GM19023 (cell line): Measurements from ENCODE around the gene TBC1D24.

ENCODE experiments used
- ATAC-seq: cut with Tn5 transposase; IDR thresholded peaks from one replicate; pipeline ENCODE4 v1.9.1; 2021; ENCODE audit warnings: mild to moderate bottlenecking, moderate library complexity; ENCODE audit not compliant: unreplicated experiment

Gene TBC1D24

DNA sequence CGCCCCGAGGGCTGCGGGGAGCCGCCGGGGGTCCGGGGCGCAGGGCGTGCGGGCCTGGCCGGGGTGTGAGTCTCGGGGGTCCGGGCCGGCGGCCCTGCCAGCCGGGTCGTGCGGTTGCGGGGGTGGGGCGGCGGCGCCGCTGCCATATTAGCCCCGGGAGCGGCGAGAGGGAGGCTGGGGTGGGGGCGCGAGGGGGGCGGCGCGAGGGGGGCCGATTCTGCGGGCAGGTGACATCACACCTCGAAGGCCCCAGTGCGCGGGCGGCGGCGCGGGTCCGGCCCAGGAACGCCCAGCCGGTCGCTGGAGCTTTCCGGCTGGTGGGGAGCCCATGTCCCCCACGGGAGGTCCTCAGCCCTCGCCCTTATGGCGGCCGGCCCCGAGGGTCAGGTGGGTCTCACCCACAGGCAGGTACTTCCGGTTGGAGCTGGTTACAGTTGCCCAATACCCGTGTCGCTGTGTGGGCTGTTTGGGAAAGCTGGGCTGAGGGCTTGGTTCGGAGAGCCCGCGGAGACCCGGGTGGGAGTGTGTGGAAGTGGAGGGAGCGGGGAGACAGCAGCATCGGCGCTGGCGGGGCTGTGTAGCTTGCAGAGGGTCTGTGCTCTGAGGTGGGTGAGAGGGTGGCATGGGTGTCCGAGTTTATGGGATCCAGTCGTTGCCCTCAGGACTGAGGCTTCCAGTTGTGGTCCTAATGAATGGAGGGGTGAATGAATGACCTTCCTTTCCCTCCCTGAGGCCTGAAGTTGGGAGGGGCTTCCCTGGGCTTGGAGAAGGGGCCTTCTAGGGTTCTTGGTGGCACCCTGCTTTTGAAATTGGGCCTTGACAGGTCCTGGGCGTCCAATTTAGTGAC, 39.6 kb downstream of the TBC1D24 start:
- peak; percentile 6 for ATAC-seq

DNA sequence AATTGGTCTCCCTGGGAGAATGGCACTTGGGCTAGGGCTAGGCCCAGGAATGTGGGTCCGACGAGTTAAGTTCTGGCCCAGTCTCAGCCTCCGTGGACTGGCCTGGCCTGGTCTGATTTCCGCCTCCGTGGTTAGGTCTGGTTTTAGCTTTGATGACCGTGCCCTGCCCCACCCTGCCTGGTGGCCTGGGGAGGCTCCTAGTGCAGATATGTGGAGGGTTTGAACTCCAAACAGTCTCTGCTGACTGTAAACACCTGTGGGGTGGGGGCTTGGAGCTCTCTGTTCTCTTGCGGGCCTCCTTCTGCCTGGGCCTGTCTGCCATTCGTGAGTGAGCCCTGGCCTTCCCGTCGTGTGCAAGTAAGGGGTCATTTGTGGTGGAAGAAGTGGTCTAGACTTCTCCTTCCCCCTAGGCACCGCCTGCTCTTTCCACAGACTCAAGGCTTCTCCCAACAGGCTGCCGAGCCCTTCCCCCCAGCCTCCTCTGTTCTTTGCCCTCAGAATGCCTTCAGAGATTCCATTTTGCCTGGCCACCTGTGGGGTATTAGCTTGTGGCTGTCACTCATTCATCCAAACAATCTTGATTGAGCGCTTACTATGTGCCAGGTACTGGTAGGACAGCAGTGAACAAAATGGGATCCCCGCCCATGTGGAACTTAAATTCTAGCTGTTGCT, 40.4 kb downstream of the TBC1D24 start:
- ATAC-seq: no peak

DNA sequence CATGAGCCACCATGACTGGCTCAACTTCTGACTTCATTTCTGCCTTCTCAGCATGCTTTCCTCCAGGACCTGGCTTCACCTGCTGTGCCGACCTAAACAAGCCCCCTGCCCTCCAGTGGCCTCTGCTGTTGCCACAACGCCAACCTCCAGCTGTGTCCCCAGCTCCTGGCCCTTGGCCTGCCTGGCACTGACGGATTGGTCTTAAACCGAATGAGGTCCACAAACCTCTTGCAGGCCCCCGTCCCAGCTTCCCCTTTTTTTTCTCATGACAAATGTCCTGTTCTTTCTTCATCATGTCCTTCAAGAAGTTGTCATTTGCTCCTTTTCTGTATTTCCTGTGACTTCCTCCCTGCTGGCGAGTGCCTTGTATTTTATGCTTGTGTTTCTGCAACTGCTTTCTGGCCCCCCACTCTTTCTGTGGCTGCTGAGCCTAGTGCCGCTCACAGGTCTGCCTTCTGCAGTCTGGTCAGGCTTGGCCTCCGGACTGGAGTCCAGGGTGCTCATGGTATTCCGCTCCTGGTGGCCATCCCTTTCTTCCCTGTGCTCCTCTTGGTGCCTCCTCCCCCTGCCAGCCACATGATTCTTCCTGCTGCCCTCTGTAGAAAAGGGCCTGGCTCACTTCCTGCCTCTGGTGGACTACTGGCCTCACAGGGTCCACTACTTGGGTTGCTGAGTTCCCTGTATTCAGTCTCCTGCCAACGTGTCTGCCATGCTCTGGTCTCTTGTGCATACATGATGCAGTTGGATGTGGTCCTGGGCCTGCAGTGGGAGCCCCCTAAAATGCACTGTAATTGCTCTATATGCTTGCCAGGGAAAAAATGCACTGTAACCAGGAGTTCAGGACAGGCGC, 41.7 kb downstream of the TBC1D24 start:
- no peak for ATAC-seq

DNA sequence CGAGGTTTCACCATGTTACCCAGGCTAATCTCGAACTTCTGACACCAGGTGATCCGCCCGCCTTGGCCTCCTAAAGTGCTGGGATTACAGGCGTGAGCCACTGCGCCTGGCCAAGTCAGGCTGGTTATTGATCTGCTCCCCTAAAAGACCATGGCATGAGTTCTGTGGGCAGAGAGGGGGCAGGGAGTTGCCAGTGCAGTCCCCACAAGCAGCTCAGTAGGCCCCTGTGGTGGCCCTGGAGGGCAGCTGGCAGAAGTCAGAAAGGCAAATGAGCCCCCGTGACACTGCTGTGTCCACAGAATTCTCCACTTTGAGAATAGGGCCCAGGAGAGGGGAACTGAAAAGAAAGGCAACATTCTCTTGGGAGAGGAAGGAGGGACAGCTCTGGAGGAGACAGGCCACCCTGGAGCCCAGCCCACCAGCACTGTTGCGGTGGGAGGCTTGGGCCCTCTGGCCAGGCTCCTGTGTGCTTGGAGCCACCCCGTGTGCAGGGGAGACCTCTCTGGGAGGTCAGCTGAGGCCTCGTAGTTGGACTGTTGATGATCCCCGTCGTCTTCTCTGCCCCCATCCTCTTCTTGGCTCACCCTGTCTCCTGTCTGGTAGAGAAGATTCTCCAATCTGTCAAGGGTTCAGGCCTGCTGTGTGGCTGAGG, 43.2 kb downstream of the TBC1D24 start:
- ATAC-seq: no peak

DNA sequence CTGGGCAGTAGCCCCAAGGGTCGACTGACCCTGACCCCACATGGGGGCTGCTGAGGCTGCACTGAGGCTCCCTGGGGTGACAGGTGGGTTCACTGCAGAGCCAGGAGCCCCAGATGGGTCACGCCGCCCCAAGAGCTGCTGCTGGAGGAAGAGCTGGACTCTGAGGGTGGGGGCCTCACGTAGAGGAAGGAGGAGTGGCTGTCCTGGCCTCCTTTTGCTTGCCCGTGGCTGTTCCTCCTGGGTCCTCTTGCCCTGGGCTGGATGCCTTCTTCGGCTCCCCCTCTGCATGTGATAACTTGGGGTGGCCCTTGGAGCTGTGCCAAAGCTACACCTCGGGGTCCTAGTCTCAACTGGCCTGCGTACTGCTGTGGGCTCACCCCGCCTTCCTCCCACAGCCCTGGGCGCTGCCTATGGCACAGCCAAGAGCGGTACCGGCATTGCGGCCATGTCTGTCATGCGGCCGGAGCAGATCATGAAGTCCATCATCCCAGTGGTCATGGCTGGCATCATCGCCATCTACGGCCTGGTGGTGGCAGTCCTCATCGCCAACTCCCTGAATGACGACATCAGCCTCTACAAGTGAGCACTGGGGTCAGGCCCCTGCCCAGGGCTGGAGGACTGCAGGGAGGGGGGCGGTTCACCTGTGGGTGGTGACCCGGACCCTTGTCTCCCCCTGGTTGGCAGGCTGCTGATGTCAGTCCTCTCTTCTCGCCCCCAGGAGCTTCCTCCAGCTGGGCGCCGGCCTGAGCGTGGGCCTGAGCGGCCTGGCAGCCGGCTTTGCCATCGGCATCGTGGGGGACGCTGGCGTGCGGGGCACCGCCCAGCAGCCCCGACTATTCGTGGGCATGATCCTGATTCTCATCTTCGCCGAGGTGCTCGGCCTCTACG, 44.1 kb downstream of the TBC1D24 start:
- ATAC-seq: no peak

DNA sequence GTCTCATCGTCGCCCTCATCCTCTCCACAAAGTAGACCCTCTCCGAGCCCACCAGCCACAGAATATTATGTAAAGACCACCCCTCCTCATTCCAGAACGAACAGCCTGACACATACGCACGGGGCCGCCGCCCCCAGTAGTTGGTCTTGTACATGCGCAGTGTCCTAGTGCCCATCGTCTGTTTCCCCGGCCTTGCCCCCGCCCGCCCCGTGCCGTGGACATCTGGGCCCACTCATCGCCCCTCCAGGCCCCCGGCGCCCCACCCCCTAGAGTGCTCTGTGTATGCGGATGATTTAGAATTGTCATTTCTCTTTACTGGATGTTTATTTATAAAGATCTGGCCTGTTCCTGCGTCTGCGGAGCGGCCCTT, 44.8 kb downstream of the TBC1D24 start:
- no peak for ATAC-seq

DNA sequence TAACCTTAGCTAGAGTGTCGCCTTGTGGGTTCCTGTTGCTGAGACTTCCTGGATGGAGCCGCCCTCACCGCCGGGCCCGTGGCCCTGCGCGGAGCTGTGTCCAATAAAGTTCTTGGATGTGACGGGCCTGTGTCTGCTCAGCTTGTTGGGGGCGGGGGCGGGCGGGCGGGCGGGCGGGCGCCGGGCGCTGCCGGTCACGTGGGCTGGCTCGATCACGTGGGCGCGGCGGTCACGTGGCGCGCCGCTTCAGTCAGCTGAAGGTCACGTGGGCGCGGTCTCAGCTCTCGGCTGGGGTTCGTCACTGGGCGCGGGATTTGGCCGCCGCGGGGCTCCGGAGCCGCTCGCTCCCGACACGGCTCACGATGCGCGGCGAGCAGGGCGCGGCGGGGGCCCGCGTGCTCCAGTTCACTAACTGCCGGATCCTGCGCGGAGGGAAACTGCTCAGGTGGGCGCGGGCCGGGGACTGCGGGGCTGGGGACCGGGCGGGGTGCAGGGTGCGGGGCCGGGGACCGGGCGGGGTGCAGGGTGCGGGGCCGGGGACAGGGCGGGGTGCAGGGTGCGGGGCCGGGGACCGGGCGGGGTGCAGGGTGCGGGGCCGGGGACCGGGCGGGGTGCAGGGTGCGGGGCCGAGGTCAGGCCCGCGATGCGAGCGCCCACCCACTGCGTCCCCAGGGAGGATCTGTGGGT, 45.3 kb downstream of the TBC1D24 start, which contains the start of gene AMDHD2:
Gene AMDHD2 (plus strand): TSS at position 275 of the 687 bp plus-strand sequence. CDS start 88 bp downstream, at position 363.
- no peak for ATAC-seq

DNA sequence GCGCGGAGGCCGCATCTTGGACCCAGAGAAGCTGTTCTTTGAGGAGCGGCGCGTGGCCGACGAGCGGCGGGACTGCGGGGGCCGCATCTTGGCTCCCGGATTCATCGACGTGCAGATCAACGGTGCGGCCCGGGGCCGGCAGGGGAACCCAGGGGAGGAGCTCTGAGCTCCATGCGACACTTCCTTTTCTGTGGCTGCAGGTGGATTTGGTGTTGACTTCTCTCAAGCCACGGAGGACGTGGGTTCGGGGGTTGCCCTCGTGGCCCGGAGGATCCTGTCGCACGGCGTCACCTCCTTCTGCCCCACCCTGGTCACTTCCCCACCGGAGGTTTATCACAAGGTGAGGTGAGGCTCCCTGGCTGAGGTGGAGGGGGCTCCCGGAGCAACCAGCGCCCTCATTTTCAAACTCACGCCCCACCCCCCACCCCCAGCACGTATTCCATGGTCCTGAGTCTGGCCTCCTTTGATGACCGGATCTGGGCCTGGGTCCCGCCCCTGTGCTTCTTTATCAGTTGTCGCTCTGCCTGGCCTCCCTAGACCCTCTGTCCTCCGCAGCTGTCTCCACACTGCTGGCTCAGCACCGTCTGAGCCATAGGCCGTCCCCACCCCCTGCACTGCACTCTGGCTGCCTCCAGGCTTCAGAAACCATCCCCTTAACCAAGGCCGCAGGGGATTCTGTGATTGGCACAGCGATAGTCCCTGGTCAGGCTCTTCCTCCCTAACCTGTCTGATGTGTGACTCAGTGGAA, 46.0 kb downstream of the TBC1D24 start:
- ATAC-seq: no peak

DNA sequence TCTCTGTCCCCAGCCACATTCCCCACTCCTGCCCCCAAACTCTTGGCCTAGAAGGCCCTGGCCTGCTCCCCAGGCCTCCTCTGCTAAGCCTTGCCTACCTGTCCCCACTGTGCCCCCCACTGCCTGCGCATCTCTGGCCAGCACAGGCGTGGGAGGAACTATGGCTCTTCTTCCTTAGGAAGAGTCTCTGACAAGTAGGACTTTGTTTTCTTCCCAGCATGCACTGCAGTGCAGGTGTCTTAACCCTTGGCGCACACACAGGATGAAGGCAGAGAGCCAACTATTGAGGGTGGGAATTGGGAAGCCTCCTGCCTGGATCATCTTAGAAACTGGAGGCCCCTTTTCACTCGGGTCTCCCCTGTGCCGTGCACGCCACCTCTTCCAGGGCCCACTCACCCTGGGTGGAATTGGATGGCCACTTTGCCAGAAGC, 48.9 kb downstream of the TBC1D24 start:
- no peak for ATAC-seq

DNA sequence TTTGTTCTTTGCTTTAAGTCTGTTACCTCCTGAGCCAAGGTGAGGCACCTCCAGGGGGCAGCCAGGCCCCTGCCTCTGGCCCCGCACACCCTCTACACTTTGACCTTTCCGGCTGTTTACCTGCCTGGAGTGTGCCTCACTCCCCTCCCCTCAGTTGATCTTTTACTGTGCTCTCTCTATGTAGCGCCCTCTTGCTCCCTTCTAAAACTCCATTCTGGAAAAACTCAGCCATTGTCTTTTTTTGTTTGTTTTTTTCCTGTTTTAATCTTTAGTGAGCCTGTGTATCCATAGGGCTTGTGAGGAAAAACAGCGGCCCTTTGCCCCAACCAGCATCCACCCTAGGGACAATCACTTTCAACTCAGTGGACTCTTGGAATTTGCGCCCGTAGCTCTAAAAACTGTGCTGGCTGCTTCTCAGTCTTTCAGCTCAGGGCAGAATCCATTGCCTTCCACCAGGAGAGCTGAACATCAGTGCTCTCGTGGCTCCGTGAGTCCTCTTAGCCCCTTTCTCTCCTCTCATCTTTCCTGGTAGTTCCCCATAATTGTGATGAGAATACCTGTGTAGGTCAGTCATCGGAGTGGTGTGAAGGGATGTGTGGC, 49.5 kb downstream of the TBC1D24 start:
- no peak for ATAC-seq

DNA sequence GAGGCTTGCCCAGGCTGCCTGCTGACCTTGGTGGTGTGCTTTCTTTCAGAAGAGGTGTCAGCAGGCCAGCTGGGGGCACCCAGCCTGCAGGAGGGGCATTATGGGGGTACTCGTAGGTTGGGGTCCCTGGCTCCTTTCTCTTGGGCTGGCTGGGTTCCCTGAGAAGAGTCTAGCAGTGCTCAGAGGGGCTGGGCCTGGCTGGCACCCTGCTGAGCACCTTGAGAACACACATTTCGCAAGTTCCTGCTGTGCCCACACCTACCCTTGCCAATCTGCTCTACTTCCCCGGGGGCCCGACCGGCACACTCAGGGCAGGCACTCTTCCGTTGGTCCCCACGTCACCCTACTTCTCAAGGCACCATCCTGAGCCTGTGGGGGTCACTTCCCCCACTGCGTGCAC, 51.2 kb downstream of the TBC1D24 start:
- no peak for ATAC-seq

DNA sequence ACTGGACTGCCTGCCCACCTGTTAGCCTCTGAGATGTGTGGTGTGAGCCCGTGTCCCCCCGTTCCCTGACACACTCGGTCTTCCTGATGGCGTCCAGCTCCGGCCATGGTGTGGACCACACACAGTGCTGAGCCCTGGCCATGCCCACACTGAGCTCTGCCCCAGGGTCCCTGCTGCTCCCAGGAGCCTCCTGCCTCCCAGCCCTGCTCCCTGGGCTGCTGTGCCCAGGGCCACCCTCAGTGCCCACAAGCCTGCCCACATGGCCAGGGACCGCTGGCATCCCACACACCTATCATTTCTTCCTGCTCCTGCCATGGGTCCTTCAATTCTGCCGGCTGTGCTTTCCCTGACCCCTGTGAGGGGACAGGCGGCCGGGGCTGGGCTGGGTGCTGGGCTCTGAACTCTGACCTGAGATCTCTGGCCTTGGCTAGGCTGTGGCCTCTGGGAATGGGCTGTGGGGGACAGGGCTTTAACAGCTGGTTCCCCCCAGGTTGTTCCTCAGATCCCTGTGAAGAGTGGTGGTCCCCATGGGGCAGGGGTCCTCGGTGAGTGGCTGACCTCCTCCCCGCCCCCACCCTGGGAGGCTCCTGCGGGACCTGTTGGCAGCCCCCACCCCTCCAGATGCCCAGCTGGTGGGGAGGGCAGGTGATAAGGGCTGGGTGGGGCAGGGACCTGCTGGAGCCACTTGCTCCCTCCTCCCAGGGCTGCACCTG, 52.3 kb downstream of the TBC1D24 start:
- no peak for ATAC-seq

DNA sequence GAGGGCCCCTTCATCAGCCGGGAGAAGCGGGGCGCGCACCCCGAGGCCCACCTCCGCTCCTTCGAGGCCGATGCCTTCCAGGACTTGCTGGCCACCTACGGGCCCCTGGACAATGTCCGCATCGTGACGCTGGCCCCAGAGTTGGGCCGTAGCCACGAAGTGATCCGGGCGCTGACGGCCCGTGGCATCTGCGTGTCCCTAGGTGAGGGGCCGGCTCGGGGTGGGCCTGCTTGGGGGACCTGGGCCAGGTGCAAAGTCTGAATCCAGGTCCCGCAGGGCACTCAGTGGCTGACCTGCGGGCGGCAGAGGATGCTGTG, 52.8 kb downstream of the TBC1D24 start:
- no peak for ATAC-seq

DNA sequence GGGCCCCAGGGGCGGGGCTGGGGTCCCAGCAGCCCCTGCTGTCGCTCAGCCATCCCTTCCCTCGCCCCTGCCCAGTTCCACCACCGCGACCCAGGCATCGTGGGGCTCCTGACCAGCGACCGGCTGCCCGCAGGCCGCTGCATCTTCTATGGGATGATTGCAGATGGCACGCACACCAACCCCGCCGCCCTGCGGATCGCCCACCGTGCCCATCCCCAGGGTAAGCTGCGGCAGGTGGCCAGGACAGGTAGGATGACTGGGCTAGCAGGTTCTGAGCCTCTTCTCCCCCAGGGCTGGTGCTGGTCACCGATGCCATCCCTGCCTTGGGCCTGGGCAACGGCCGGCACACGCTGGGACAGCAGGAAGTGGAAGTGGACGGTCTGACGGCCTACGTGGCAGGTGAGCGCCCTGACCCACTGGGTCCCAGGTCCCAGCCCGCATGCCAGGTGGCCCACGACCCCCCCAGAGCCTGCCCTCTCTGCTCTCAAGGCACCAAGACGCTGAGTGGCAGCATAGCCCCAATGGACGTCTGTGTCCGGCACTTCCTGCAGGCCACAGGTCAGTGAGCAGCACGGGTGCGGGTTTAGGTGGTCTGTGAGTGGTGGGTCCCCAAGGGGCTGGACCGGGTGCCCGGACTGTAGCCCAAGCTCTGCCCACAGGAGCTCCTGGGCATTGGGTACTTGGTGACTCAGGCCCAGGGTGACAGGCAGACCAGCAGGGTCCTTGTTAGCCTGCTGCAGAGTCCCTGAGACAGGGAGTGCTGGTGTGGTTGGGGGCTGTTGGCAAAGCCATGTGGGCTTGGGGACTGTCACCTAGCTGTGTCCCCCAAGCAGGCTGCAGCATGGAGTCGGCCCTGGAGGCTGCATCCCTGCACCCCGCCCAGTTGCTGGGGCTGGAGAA, 53.5 kb downstream of the TBC1D24 start:
- ATAC-seq: no peak

DNA sequence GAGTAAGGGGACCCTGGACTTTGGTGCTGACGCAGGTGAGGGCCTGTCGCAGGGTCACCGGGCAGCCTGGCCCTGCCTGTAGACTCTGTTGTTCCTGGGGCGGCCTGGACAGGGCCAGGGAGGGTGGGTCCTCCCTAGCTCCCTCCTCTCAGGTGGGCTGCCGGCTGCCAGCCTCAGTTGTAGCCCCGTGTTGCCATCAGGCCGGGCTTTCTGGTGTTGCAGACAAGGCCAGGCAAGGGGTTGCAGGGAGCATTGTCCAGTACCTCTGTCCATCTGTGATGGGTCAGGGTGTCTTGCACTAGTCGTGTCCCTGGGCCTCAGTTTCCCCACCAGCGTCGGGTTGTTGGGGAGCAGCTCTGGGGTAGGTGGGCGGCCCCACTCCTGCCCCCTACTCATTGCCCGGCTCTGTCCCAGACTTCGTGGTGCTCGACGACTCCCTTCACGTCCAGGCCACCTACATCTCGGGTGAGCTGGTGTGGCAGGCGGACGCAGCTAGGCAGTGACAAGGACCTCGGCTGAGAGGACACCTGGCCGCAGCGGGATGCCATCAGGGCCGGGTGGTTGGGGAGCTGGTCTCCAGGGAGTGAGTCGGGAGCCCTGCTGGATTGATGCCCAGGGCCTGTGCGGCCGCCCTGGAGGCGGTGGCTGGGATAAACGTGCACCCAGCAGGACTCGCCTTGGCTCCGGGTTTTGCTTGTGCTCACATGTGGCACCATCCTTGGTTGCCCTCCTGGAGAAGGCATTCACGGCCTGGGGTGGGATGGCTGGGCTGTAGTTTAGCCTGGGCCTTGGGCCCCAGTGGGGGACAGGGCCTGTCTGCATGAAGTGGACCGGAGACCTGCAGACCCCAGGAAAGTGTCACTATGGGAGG, 54.4 kb downstream of the TBC1D24 start:
- no peak for ATAC-seq
